Skeletal muscle satellite cell (primary cell): ENCODE measurements around the gene LTO1.

Experiments used
- H3K27me3 ChIP-seq: 2 replicates; pipeline ENCODE4 v1.7.0; 2013; ENCODE audit warnings: low read length; ENCODE audit not compliant: control insufficient read depth, insufficient read depth
- H3K36me3 ChIP-seq: 2 replicates; pipeline ENCODE4 v1.7.0; 2013; ENCODE audit warnings: mild to moderate bottlenecking, control low read depth, low read length; ENCODE audit not compliant: insufficient read depth
- H3K4me1 ChIP-seq: 2 replicates; pipeline ENCODE4 v1.7.0; 2013; ENCODE audit warnings: low read length; ENCODE audit not compliant: control insufficient read depth, insufficient read depth
- H3K4me2 ChIP-seq: 2 replicates; pipeline ENCODE4 v1.7.0; 2013; ENCODE audit warnings: mild to moderate bottlenecking, low read length
- H3K4me3 ChIP-seq: 2 replicates; pipeline ENCODE4 v1.7.0; 2013; ENCODE audit warnings: low read length
- H3K9ac ChIP-seq: 2 replicates; pipeline ENCODE4 v1.7.0; 2013; ENCODE audit warnings: mild to moderate bottlenecking, low read depth, low read length, moderate library complexity
- H3K9me3 ChIP-seq: replicated peaks from 2 replicates; pipeline ENCODE4 v1.7.0; 2013; ENCODE audit warnings: mild to moderate bottlenecking, control low read depth, low read length

LTO1 gene

GRCh38 chr11:69662021-69662698 is 13.0 kb downstream of the LTO1 start:
- no peak overlapping the region for H3K4me3 ChIP-seq
- H3K4me2 ChIP-seq = no peak overlapping the region
- H3K9ac ChIP-seq = no peak overlapping the region
- no peaks in the 10 kb centered on the region for H3K4me1 ChIP-seq
- H3K9me3 ChIP-seq = no peaks in the 10 kb centered on the region
- no peaks in the 10 kb centered on the region for H3K27me3 ChIP-seq
- H3K36me3 ChIP-seq = peaks cover 29% of the 10 kb centered on the region

DNA sequence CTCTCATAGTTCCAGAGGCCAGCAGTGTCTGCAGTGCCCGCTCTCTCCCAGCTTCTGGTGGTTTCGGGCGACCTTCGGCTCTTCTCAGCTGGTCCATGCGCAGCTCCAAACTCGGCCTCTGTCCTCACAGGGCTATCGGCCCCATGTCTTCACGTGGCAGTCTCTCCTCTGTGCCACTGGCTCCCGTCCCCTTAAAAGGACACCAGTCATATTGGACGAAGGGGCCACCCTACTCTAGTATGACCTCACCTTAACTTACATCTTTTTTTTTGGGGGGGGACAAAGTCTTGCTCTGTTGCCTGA is 13.8 kb downstream of the LTO1 start:
- no peaks in the 10 kb centered on the region for H3K27me3 ChIP-seq
- H3K36me3 ChIP-seq = peaks cover 23% of the 10 kb centered on the region
- no peak overlapping the region for H3K4me3 ChIP-seq
- no peak overlapping the region for H3K4me2 ChIP-seq
- H3K4me1 ChIP-seq = no peaks in the 10 kb centered on the region
- no peak overlapping the region for H3K9ac ChIP-seq
- H3K9me3 ChIP-seq = no peaks in the 10 kb centered on the region

- Histone ChIP-seq H3K9me3 (no peaks in the 10 kb centered on the region), H3K27me3 (no peaks in the 10 kb centered on the region), H3K9ac (no peak overlapping the region), H3K4me1 (no peaks in the 10 kb centered on the region), H3K4me2 (no peak overlapping the region), H3K36me3 (peaks cover 19% of the 10 kb centered on the region), H3K4me3 (no peak overlapping the region)
Measured at GRCh38 chr11:69660001-69660500, 15.1 kb downstream of the LTO1 start.

- Histone ChIP-seq H3K4me2 (no peak overlapping the region), H3K36me3 (peaks cover 17% of the 10 kb centered on the region), H3K9ac (no peak overlapping the region), H3K9me3 (no peaks in the 10 kb centered on the region), H3K4me3 (no peak overlapping the region), H3K27me3 (no peaks in the 10 kb centered on the region), H3K4me1 (no peaks in the 10 kb centered on the region)
Measured at GRCh38 chr11:69659591-69659990, 15.6 kb downstream of the LTO1 start.

- H3K27me3 ChIP-seq = no peaks in the 10 kb centered on the region
- no peaks in the 10 kb centered on the region for H3K4me1 ChIP-seq
- no peak overlapping the region for H3K4me2 ChIP-seq
- no peak overlapping the region for H3K9ac ChIP-seq
- H3K9me3 ChIP-seq = no peaks in the 10 kb centered on the region
- H3K4me3 ChIP-seq = no peak overlapping the region
- peaks cover 17% of the 10 kb centered on the region for H3K36me3 ChIP-seq
Measured at GRCh38 chr11:69658626-69659450, 16.3 kb downstream of the LTO1 start.

GRCh38 chr11:69657911-69658625 is 17.1 kb downstream of the LTO1 start:
- no peak overlapping the region for H3K4me2 ChIP-seq
- no peak overlapping the region for H3K9ac ChIP-seq
- no peak overlapping the region for H3K4me3 ChIP-seq
- H3K4me1 ChIP-seq = no peaks in the 10 kb centered on the region
- H3K27me3 ChIP-seq = no peaks in the 10 kb centered on the region
- no peaks in the 10 kb centered on the region for H3K9me3 ChIP-seq
- peaks cover 18% of the 10 kb centered on the region for H3K36me3 ChIP-seq

DNA sequence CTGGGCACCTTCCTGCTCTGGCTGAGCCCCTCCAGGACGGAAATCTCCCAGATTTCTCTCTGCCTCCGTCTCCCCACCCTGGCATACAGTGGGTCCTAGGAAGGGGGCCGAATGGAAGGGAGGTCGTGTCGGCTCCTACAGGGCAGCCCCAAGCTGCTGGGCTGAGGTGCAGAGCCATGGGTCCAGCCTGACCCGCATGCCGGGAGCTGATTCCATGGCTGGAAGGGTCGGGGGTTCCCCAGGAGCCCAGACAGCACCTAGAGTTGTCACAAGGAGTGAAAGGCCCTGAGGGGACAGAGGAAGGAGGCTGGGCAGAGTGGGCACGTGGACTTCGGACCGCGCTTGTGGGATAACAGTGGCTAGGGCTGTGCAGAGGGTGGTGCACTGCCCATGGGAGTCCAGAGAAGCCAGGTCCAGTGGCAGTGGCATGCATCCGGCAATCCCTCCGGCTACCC is 17.7 kb downstream of the LTO1 start:
- Histone ChIP-seq H3K4me3 (no peak overlapping the region), H3K36me3 (peaks cover 24% of the 10 kb centered on the region), H3K4me1 (no peaks in the 10 kb centered on the region), H3K27me3 (no peaks in the 10 kb centered on the region), H3K9me3 (no peaks in the 10 kb centered on the region), H3K9ac (no peak overlapping the region), H3K4me2 (no peak overlapping the region)

DNA sequence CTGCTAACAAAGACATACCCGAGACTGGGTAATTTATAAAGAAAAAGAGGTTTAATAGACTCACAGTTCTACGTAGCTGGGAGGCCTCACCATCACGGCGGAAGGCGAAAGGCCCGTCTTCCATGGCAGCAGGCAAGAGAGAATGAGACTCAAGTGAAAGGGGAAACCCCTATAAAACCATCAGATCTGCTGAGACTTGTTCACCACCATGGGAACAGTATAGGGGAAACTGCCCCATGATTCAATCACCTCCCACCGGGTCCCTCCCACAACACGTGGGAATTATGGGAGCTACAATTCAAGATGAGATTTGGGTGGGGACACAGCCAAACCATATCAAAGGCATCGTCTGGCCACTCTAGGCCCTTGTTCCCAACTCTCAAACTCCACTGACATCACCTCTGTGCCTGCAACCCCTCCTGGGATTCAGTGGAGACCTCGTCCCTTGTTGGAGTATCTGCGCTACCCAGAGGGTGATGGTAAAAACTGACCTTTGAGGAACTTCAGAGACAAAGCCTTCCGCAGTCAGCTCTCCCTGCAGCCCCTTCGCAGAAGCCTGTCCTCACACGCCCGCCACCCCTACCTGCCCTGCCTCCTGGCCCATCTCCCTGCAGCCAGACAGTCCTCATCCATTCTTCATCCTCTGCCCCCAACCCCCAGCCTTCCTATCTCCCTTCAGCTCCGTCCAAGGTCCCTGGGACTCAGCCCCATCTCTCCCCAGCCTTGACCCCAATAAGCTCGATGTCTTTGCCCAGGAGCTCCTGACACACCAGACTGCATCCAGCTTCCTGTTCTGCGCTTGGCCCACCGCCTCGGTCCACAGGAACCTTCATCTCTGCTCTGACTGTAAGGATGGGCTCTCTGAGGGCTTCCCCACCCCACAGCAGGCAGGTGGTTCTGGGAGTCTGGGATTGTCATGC is 18.4 kb downstream of the LTO1 start:
- H3K4me3 ChIP-seq = no peak overlapping the region
- peaks cover 30% of the 10 kb centered on the region for H3K36me3 ChIP-seq
- H3K4me1 ChIP-seq = no peaks in the 10 kb centered on the region
- no peak overlapping the region for H3K9ac ChIP-seq
- no peaks in the 10 kb centered on the region for H3K9me3 ChIP-seq
- H3K27me3 ChIP-seq = no peaks in the 10 kb centered on the region
- no peak overlapping the region for H3K4me2 ChIP-seq

- Histone ChIP-seq H3K36me3 (peaks cover 41% of the 10 kb centered on the region), H3K4me2 (no peak overlapping the region), H3K4me1 (no peaks in the 10 kb centered on the region), H3K4me3 (no peak overlapping the region), H3K27me3 (no peaks in the 10 kb centered on the region), H3K9me3 (no peaks in the 10 kb centered on the region), H3K9ac (no peak overlapping the region)
Measured at GRCh38 chr11:69655479-69656428, 19.4 kb downstream of the LTO1 start.
